HL-60 (cell line): Measurements from ENCODE around the gene MTCL3.

Source experiments
- CTCF ChIP-seq: IDR thresholded peaks from one replicate; pipeline ENCODE4 v1.5.1; 2011; ENCODE audit warnings: low read length, control low read depth, inconsistent platforms; ENCODE audit not compliant: insufficient read depth
- POLR2AphosphoS5 ChIP-seq: IDR thresholded peaks from 2 replicates; pipeline ENCODE4 v1.6.1; 2012; ENCODE audit warnings: low read depth

DNA sequence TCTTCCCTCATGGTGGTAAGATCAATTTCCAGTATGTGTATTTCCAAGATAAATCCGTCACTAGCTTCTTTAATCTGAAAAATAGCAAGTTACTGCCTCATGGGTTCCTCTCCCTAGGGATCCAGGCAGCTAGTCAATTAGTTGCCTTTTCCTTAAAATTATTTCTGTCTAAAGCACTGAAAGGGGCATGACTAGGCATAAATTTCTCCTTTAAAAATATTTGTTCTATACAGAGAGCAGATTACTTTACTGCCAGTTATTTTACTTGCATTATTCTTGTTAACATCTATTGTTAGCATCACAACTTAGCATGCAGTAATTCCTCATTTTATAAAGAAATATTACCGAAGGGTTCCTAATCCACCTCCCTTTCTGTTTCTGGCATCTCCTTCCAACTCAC, 1.4 kb downstream of the MTCL3 start:
- TF ChIP-seq CTCF = no peak
- TF ChIP-seq POLR2AphosphoS5 = no peak
